SK-N-SH (cell line): Measurements from ENCODE around the gene TRRAP. TPM values are rescaled to one million over a fixed set of nuclear protein-coding genes. Genes with fewer than 3 reads are reported as not detected.

ENCODE experiments used
- CTCF ChIA-PET: fragments of 300-600, 350-600 bp; formaldehyde crosslinking; extraction: SDS; loops from one replicate; lab custom pipeline; 2021; lab: Yijun Ruan, JAX
- POLR2A ChIA-PET: fragments of 350-600 bp; sonication (Branson Sonifier 250); formaldehyde crosslinking; extraction: SDS; loops from one replicate; lab custom pipeline; 2020; ENCODE audit warnings: antibody characterized with exemption, inconsistent platforms; lab: Yijun Ruan, JAX
- DNase-seq: peaks from one replicate; pipeline ENCODE4 v3.0.0; 2012
- H2AFZ ChIP-seq: fragments of 200-600 bp; sonication (generic); 2 replicates; pipeline ENCODE4 v1.8.1; 2016; ENCODE audit warnings: antibody characterized with exemption, mild to moderate bottlenecking, low read depth
- H3F3A ChIP-seq: fragments of 200-600 bp; sonication (generic); replicated peaks from 2 replicates; pipeline ENCODE3; 2016; ENCODE audit warnings: antibody characterized with exemption, mild to moderate bottlenecking; ENCODE audit not compliant: insufficient read depth
- H3K27ac ChIP-seq, 2 experiments: fragments of 200-500 bp in 1 of 2; fragments of 200-600 bp in 1 of 2; sonication (Bioruptor generic) in 1 of 2; sonication (generic), shearing (Covaris generic) in 1 of 2; 2 replicates each; pipeline versions ENCODE4 v1.5.1 to v1.6.1; 2014 to 2016; ENCODE audit warnings: low read depth in 2 of 2, inconsistent platforms in 1 of 2, low read length in 1 of 2, mild to moderate bottlenecking in 1 of 2, mixed read lengths in 1 of 2
- H3K27me3 ChIP-seq: fragments of 200-600 bp; sonication (generic), shearing (Covaris generic); 2 replicates; pipeline ENCODE4 v1.6.1; 2016; ENCODE audit warnings: mixed run types; ENCODE audit not compliant: insufficient read depth
- H3K36me3 ChIP-seq, 2 experiments: fragments of 200-500 bp in 1 of 2; fragments of 200-600 bp in 1 of 2; sonication (Bioruptor generic) in 1 of 2; sonication (generic) in 1 of 2; replicated peaks in 1 of 2; 2 replicates each; pipeline versions ENCODE3 to v1.5.1; 2014 to 2016; ENCODE audit warnings: low read length in 1 of 2, mild to moderate bottlenecking in 1 of 2; ENCODE audit not compliant: insufficient read depth in 2 of 2, control insufficient read depth in 1 of 2
- H3K4me1 ChIP-seq, 2 experiments: fragments of 200-500 bp in 1 of 2; fragments of 200-600 bp in 1 of 2; sonication (Bioruptor generic) in 1 of 2; sonication (generic), shearing (Covaris generic) in 1 of 2; 2 replicates each; pipeline versions ENCODE4 v1.5.1 to v1.6.1; 2014 to 2016; ENCODE audit warnings: low read depth in 1 of 2, low read length in 1 of 2, mixed run types in 1 of 2; ENCODE audit not compliant: insufficient read depth in 2 of 2, control insufficient read depth in 1 of 2
- H3K4me2 ChIP-seq: fragments of 200-600 bp; sonication (generic), shearing (Covaris generic); 2 replicates; pipeline ENCODE4 v1.6.1; 2017; ENCODE audit warnings: mixed run types
- H3K4me3 ChIP-seq, 2 experiments: fragments of 200-500 bp in 1 of 2; fragments of 200-600 bp in 1 of 2; sonication (Bioruptor generic) in 1 of 2; sonication (generic), shearing (Covaris generic) in 1 of 2; 2 replicates each; pipeline versions ENCODE4 v1.5.1 to v1.8.1; 2014 to 2016; ENCODE audit warnings: low read depth in 2 of 2, inconsistent platforms in 1 of 2, low read length in 1 of 2, mild to moderate bottlenecking in 1 of 2, mixed read lengths in 1 of 2, moderate library complexity in 1 of 2
- H3K79me2 ChIP-seq: fragments of 200-600 bp; sonication (generic); 2 replicates; pipeline ENCODE4 v1.8.1; 2017; ENCODE audit warnings: mild to moderate bottlenecking; ENCODE audit not compliant: insufficient read depth
- H3K9ac ChIP-seq: fragments of 200-600 bp; sonication (generic); 2 replicates; pipeline ENCODE4 v1.6.1; 2017; ENCODE audit warnings: mixed run types
- H3K9me2 ChIP-seq: fragments of 200-600 bp; sonication (generic); 2 replicates; pipeline ENCODE4 v1.6.1; 2017; ENCODE audit warnings: mixed run types
- H3K9me3 ChIP-seq: fragments of 200-600 bp; sonication (generic); 2 replicates; pipeline ENCODE4 v1.6.1; 2017; ENCODE audit warnings: mixed run types, mild to moderate bottlenecking, moderate library complexity
- H4K20me1 ChIP-seq: fragments of 200-600 bp; sonication (generic); 2 replicates; pipeline ENCODE4 v1.6.1; 2017; ENCODE audit warnings: mild to moderate bottlenecking, mixed run types; ENCODE audit not compliant: insufficient read depth
- EP300 ChIP-seq, 2 experiments: IDR thresholded peaks; 2 replicates each; pipeline versions ENCODE4 v1.4.0 to v1.6.1; 2012; ENCODE audit warnings: borderline replicate concordance in 1 of 2, low read depth in 1 of 2, low read length in 1 of 2
- EZH2phosphoT487 ChIP-seq: fragments of 200-600 bp; sonication (generic); IDR thresholded peaks from 2 replicates; pipeline ENCODE4 v1.6.1; 2017; ENCODE audit warnings: low read depth, mixed run types, mild to moderate bottlenecking, antibody characterized with exemption, moderate library complexity, borderline replicate concordance
- FOXJ3 ChIP-seq: sonication (generic); formaldehyde crosslinking; IDR thresholded peaks from 2 replicates; pipeline ENCODE4 v1.5.1; 2020; ENCODE audit warnings: mild to moderate bottlenecking, missing genetic modification reagents
- GABPA ChIP-seq: IDR thresholded peaks from 2 replicates; pipeline ENCODE4 v1.4.0; 2012; ENCODE audit warnings: low read depth, mild to moderate bottlenecking
- GATA2 ChIP-seq: sonication (generic); formaldehyde crosslinking; IDR thresholded peaks from 2 replicates; pipeline ENCODE4 v1.5.0; 2020; ENCODE audit warnings: mild to moderate bottlenecking, missing genetic modification reagents
- JUND ChIP-seq: IDR thresholded peaks from 2 replicates; pipeline ENCODE4 v1.4.0; 2012
- MXI1 ChIP-seq: IDR thresholded peaks from 2 replicates; pipeline ENCODE4 v1.6.1; 2012; ENCODE audit warnings: mild to moderate bottlenecking, low read depth, low read length, improper control_type of control experiment
- NFIC ChIP-seq: IDR thresholded peaks from 2 replicates; pipeline ENCODE4 v1.4.0; 2012; ENCODE audit warnings: borderline replicate concordance
- NRF1 ChIP-seq: IDR thresholded peaks from 2 replicates; pipeline ENCODE4 v1.6.1; 2012; ENCODE audit warnings: low read depth, mild to moderate bottlenecking, low read length
- RCOR1 ChIP-seq: fragments of 150-350 bp; IDR thresholded peaks from 2 replicates; pipeline ENCODE4 v1.6.1; 2017; ENCODE audit warnings: antibody characterized with exemption, low read length
- RXRA ChIP-seq: IDR thresholded peaks from 2 replicates; pipeline ENCODE4 v1.4.0; 2012; ENCODE audit warnings: low read depth, mild to moderate bottlenecking, borderline replicate concordance
- SMC3 ChIP-seq: IDR thresholded peaks from 2 replicates; pipeline ENCODE4 v1.6.1; 2012; ENCODE audit warnings: low read depth, low read length, improper control_type of control experiment
- WGBS: methylation state at CpG from one replicate; pipeline ENCODE4 v1.1.6; 2017; ENCODE audit warnings: low lambda C conversion rate; 5-methylcytosine and 5-hydroxymethylcytosine counted together
- polyA plus RNA-seq, 3 experiments: library from polyadenylated mRNA; depleted of rRNA; stranded (reverse); fragments of >200 nt; gene quantifications; 2 replicates each; pipeline ENCODE4 v1.2.3, GENCODE V29; 2012
- TF ChIP-seq, protein P1 (sequence below): fragments of 150-350 bp; IDR thresholded peaks from 2 replicates; pipeline ENCODE4 v1.6.1; 2016; ENCODE audit warnings: mild to moderate bottlenecking, low read depth, low read length
- TF ChIP-seq, protein P2 (sequence below): IDR thresholded peaks from 2 replicates; pipeline ENCODE4 v1.4.0; 2012; ENCODE audit warnings: low read depth
- TF ChIP-seq, protein P3 (sequence below): IDR thresholded peaks from 2 replicates; pipeline ENCODE4 v1.6.1; 2012; ENCODE audit warnings: mild to moderate bottlenecking, low read depth, low read length, moderate library complexity
- TF ChIP-seq, protein P4 (sequence below): fragments of 150-350 bp; IDR thresholded peaks from 2 replicates; pipeline ENCODE4 v1.6.1; 2017; ENCODE audit warnings: antibody characterized with exemption, low read length, low read depth, borderline replicate concordance
- TF ChIP-seq, protein P5 (sequence below): fragments of 200-600 bp; sonication (generic); IDR thresholded peaks from 2 replicates; pipeline ENCODE4 v1.6.1; 2017; ENCODE audit warnings: antibody characterized with exemption, mild to moderate bottlenecking, moderate library complexity

The TRRAP gene
- polyA plus RNA-seq, 1 of the 3 experiments (the other 2 are of a cell fraction) = 24.9 TPM

DNA sequence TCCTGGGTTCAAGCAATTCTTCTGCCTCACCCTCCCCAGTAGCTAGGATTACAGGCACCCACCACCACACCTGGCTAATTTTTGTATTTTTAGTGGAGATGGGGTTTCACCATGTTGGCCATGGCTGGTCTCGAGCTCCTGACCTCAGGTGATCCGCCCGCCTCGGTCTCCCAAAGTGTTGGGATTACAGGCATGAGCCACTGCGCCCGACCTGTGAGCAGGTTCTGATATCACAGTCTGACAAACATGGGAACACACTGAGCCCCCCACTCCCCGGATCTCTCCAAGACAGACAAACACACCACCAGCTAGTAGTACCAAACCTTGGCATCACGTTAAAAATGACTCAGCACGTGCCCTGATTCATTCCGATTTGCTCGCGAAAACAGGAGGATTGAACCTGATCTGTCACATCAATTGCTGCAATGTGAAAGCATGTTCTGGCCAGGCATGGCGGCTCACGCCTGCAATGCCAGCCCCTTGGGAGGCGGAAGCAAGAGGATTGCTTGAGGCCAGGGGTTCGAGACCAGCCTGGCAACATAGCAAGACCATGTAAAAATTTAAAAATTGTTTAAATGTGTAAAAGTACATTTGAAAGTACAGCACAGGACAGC is 159.1 kb downstream of the TRRAP start:
- Histone ChIP-seq H3K79me2 (peaks cover 7% of the 10 kb centered on the region; the same call in 1 of the 2 replicates), H4K20me1 (peaks cover 11% of the 10 kb centered on the region; the same call in 1 of the 2 replicates), H3K9me2 (no peaks in the 10 kb centered on the region), H3K4me3 (no peak overlapping the region), H2AFZ (no peak overlapping the region), H3K36me3 (peaks cover 76 to 85% of the 10 kb centered on the region in 2 experiments), H3K27ac (no peak overlapping the region), H3K4me2 (no peak overlapping the region), H3K9me3 (no peaks in the 10 kb centered on the region), H3K4me1 (peaks cover 0 to 4% of the 10 kb centered on the region in 2 experiments; a peak in 2 of 4 replicates), H3F3A (peaks cover 20% of the 10 kb centered on the region), H3K27me3 (no peaks in the 10 kb centered on the region), H3K9ac (no peak overlapping the region)
- no peak for DNase-seq
- 98% methylated on average over 15 of the region's 16 CpGs for WGBS
- TF ChIP-seq EZH2phosphoT487 = no peak
- TF ChIP-seq EP300 (IDR thresholded peaks at IDR 0.05; ENCODE audit: borderline replicate concordance in 1 of 2, low read depth in 1 of 2, low read length in 1 of 2) = no peak
- TF ChIP-seq, protein P1, sequence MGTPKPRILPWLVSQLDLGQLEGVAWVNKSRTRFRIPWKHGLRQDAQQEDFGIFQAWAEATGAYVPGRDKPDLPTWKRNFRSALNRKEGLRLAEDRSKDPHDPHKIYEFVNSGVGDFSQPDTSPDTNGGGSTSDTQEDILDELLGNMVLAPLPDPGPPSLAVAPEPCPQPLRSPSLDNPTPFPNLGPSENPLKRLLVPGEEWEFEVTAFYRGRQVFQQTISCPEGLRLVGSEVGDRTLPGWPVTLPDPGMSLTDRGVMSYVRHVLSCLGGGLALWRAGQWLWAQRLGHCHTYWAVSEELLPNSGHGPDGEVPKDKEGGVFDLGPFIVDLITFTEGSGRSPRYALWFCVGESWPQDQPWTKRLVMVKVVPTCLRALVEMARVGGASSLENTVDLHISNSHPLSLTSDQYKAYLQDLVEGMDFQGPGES = no peak
- TF ChIP-seq, protein P2, sequence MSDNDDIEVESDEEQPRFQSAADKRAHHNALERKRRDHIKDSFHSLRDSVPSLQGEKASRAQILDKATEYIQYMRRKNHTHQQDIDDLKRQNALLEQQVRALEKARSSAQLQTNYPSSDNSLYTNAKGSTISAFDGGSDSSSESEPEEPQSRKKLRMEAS = no peak
- no peak for TF ChIP-seq RCOR1
- TF ChIP-seq RXRA = no peak
- no peak for TF ChIP-seq NFIC
- TF ChIP-seq, protein P3, sequence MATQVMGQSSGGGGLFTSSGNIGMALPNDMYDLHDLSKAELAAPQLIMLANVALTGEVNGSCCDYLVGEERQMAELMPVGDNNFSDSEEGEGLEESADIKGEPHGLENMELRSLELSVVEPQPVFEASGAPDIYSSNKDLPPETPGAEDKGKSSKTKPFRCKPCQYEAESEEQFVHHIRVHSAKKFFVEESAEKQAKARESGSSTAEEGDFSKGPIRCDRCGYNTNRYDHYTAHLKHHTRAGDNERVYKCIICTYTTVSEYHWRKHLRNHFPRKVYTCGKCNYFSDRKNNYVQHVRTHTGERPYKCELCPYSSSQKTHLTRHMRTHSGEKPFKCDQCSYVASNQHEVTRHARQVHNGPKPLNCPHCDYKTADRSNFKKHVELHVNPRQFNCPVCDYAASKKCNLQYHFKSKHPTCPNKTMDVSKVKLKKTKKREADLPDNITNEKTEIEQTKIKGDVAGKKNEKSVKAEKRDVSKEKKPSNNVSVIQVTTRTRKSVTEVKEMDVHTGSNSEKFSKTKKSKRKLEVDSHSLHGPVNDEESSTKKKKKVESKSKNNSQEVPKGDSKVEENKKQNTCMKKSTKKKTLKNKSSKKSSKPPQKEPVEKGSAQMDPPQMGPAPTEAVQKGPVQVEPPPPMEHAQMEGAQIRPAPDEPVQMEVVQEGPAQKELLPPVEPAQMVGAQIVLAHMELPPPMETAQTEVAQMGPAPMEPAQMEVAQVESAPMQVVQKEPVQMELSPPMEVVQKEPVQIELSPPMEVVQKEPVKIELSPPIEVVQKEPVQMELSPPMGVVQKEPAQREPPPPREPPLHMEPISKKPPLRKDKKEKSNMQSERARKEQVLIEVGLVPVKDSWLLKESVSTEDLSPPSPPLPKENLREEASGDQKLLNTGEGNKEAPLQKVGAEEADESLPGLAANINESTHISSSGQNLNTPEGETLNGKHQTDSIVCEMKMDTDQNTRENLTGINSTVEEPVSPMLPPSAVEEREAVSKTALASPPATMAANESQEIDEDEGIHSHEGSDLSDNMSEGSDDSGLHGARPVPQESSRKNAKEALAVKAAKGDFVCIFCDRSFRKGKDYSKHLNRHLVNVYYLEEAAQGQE = no peak
- TF ChIP-seq NRF1 = no peak
- no peak for TF ChIP-seq MXI1
- TF ChIP-seq, protein P4, sequence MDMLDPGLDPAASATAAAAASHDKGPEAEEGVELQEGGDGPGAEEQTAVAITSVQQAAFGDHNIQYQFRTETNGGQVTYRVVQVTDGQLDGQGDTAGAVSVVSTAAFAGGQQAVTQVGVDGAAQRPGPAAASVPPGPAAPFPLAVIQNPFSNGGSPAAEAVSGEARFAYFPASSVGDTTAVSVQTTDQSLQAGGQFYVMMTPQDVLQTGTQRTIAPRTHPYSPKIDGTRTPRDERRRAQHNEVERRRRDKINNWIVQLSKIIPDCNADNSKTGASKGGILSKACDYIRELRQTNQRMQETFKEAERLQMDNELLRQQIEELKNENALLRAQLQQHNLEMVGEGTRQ = no peak
- TF ChIP-seq JUND = no peak
- no peak for TF ChIP-seq FOXJ3
- TF ChIP-seq, protein P5, sequence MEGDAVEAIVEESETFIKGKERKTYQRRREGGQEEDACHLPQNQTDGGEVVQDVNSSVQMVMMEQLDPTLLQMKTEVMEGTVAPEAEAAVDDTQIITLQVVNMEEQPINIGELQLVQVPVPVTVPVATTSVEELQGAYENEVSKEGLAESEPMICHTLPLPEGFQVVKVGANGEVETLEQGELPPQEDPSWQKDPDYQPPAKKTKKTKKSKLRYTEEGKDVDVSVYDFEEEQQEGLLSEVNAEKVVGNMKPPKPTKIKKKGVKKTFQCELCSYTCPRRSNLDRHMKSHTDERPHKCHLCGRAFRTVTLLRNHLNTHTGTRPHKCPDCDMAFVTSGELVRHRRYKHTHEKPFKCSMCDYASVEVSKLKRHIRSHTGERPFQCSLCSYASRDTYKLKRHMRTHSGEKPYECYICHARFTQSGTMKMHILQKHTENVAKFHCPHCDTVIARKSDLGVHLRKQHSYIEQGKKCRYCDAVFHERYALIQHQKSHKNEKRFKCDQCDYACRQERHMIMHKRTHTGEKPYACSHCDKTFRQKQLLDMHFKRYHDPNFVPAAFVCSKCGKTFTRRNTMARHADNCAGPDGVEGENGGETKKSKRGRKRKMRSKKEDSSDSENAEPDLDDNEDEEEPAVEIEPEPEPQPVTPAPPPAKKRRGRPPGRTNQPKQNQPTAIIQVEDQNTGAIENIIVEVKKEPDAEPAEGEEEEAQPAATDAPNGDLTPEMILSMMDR = no peak
- no peak for TF ChIP-seq GABPA
- TF ChIP-seq SMC3 = no peak
- TF ChIP-seq GATA2 (CRISPR knock-in tag) = no peak
- ChIA-PET POLR2A (no interaction called here), CTCF (interaction anchor here (1.0 to 6.6 kb wide), 12 partner anchors 9 to 289 kb away, joined by 3 to 146 read pairs (median 3); no protein-coding TSS in a partner anchor)
